ENCODE data around the gene FBXO11.

The FBXO11 gene

GRCh38 chr2:47838686-47839085 lies 67.6 kb downstream of the FBXO11 start:
- H3K27me3 ChIP-seq (ENCODE audit: low read depth, low read length), result no peaks in the 10 kb centered on the region
- H3K36me3 ChIP-seq (ENCODE audit: control insufficient read depth in 1 of 2, insufficient read depth in 2 of 2, low read length in 2 of 2), result peaks cover 27 to 38% of the 10 kb centered on the region in 2 donors
- H3K4me1 ChIP-seq (ENCODE audit: control insufficient read depth in 1 of 2, insufficient read depth in 2 of 2, low read length in 2 of 2), result peaks cover 0 to 3% of the 10 kb centered on the region in 2 donors

DNA sequence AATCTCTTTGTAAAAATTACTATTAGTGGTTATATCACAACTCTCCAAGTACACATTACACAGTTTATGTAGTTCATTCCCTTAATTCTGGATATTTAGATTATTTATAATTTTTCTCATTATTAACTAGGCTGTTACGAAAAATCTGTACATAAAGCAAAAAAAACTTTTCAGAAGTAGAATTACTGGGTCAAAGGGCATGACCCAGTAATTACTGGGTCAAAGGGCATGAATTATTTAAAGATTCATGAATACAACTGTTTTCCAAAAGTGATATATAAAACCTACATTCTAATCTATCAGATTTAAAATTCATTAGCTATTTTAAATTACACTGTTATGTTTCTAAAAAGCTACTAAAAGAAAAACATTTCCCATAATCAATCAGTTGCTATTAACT lies 68.0 kb downstream of the FBXO11 start:
- no peak overlapping the region for H3K4me3 ChIP-seq (ENCODE audit: low read depth in 1 of 2, low read length in 2 of 2)
- H3K27ac ChIP-seq (ENCODE audit: low read length), result no peak overlapping the region
- no peaks in the 10 kb centered on the region for H3K9me3 ChIP-seq (ENCODE audit: control insufficient read depth in 1 of 2, low read length in 2 of 2)
- H3K36me3 ChIP-seq (ENCODE audit: control insufficient read depth in 1 of 2, insufficient read depth in 2 of 2, low read length in 2 of 2), result peaks cover 27 to 42% of the 10 kb centered on the region in 2 donors
- peaks cover 0 to 3% of the 10 kb centered on the region in 2 donors for H3K4me1 ChIP-seq (ENCODE audit: control insufficient read depth in 1 of 2, insufficient read depth in 2 of 2, low read length in 2 of 2)
- no peaks in the 10 kb centered on the region for H3K27me3 ChIP-seq (ENCODE audit: low read depth, low read length)

More at GRCh38 chr2:47838686-47839085, 67.6 kb downstream of the FBXO11 start:
- Histone ChIP-seq H3K27ac (ENCODE audit: low read length) (no peak overlapping the region), H3K9me3 (ENCODE audit: control insufficient read depth in 1 of 2, low read length in 2 of 2) (no peaks in the 10 kb centered on the region), H3K4me3 (ENCODE audit: low read depth in 1 of 2, low read length in 2 of 2) (no peak overlapping the region)

- no peak overlapping the region for H3K27ac ChIP-seq (ENCODE audit: low read length)
- H3K9me3 ChIP-seq (ENCODE audit: control insufficient read depth in 1 of 2, low read length in 2 of 2), result no peaks in the 10 kb centered on the region
- H3K27me3 ChIP-seq (ENCODE audit: low read depth, low read length), result no peaks in the 10 kb centered on the region
- H3K4me1 ChIP-seq (ENCODE audit: control insufficient read depth in 1 of 2, insufficient read depth in 2 of 2, low read length in 2 of 2), result no peaks in the 10 kb centered on the region
- no peak overlapping the region for H3K4me3 ChIP-seq (ENCODE audit: low read depth in 1 of 2, low read length in 2 of 2)
- H3K36me3 ChIP-seq (ENCODE audit: control insufficient read depth in 1 of 2, insufficient read depth in 2 of 2, low read length in 2 of 2), result peaks cover 40 to 65% of the 10 kb centered on the region in 2 donors
These were observed 72.8 kb downstream of the FBXO11 start for GRCh38 chr2:47833516-47833968.

- no peaks in the 10 kb centered on the region for H3K4me1 ChIP-seq (ENCODE audit: control insufficient read depth in 1 of 2, insufficient read depth in 2 of 2, low read length in 2 of 2)
- H3K36me3 ChIP-seq (ENCODE audit: control insufficient read depth in 1 of 2, insufficient read depth in 2 of 2, low read length in 2 of 2), result peaks cover 36% of the 10 kb centered on the region in 2 donors
- no peaks in the 10 kb centered on the region for H3K9me3 ChIP-seq (ENCODE audit: control insufficient read depth in 1 of 2, low read length in 2 of 2)
- no peak overlapping the region for H3K27ac ChIP-seq (ENCODE audit: low read length)
- no peaks in the 10 kb centered on the region for H3K27me3 ChIP-seq (ENCODE audit: low read depth, low read length)
- H3K4me3 ChIP-seq (ENCODE audit: low read depth in 1 of 2, low read length in 2 of 2), result no peak overlapping the region
These were observed 83.8 kb downstream of the FBXO11 start for GRCh38 chr2:47822518-47822917.

- Histone ChIP-seq H3K36me3 (ENCODE audit: control insufficient read depth in 1 of 2, insufficient read depth in 2 of 2, low read length in 2 of 2) (peaks cover 47 to 55% of the 10 kb centered on the region in 2 donors), H3K4me1 (ENCODE audit: control insufficient read depth in 1 of 2, insufficient read depth in 2 of 2, low read length in 2 of 2) (no peaks in the 10 kb centered on the region), H3K27ac (ENCODE audit: low read length) (no peak overlapping the region), H3K9me3 (ENCODE audit: control insufficient read depth in 1 of 2, low read length in 2 of 2) (no peaks in the 10 kb centered on the region), H3K4me3 (ENCODE audit: low read depth in 1 of 2, low read length in 2 of 2) (no peak overlapping the region), H3K27me3 (ENCODE audit: low read depth, low read length) (no peaks in the 10 kb centered on the region)
These were observed 86.5 kb downstream of the FBXO11 start for GRCh38 chr2:47819834-47820233.

DNA sequence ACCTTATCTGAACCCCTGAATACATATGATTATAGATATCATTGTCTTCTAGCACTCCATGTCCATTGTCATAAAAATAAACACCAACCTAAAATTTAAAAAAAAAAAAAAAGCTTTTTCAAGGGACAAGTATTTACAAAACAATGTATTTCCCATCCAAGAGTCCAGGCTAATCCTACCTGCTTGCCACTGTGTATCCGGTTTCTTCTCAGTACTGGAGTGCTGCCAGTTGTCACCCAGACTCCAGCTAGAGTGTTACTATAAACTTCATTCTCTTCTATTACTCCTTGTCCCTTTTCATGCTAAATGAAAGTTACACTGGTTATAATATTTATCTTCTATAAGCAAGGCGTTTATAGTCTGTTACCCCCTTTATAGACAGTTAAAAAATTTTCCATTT lies 87.5 kb downstream of the FBXO11 start:
- no peak overlapping the region for H3K4me3 ChIP-seq (ENCODE audit: low read depth in 1 of 2, low read length in 2 of 2)
- H3K4me1 ChIP-seq (ENCODE audit: control insufficient read depth in 1 of 2, insufficient read depth in 2 of 2, low read length in 2 of 2), result no peaks in the 10 kb centered on the region
- no peaks in the 10 kb centered on the region for H3K27me3 ChIP-seq (ENCODE audit: low read depth, low read length)
- H3K36me3 ChIP-seq (ENCODE audit: control insufficient read depth in 1 of 2, insufficient read depth in 2 of 2, low read length in 2 of 2), result peaks cover 49 to 59% of the 10 kb centered on the region in 2 donors
- no peak overlapping the region for H3K27ac ChIP-seq (ENCODE audit: low read length)
- no peaks in the 10 kb centered on the region for H3K9me3 ChIP-seq (ENCODE audit: control insufficient read depth in 1 of 2, low read length in 2 of 2)

- no peaks in the 10 kb centered on the region for H3K4me1 ChIP-seq (ENCODE audit: control insufficient read depth in 1 of 2, insufficient read depth in 2 of 2, low read length in 2 of 2)
- H3K9me3 ChIP-seq (ENCODE audit: control insufficient read depth in 1 of 2, low read length in 2 of 2), result no peaks in the 10 kb centered on the region
- peaks cover 42 to 61% of the 10 kb centered on the region in 2 donors for H3K36me3 ChIP-seq (ENCODE audit: control insufficient read depth in 1 of 2, insufficient read depth in 2 of 2, low read length in 2 of 2)
- H3K27ac ChIP-seq (ENCODE audit: low read length), result no peak overlapping the region
- no peak overlapping the region for H3K4me3 ChIP-seq (ENCODE audit: low read depth in 1 of 2, low read length in 2 of 2)
- H3K27me3 ChIP-seq (ENCODE audit: low read depth, low read length), result no peaks in the 10 kb centered on the region
These were observed 90.5 kb downstream of the FBXO11 start for GRCh38 chr2:47815764-47816163.

DNA sequence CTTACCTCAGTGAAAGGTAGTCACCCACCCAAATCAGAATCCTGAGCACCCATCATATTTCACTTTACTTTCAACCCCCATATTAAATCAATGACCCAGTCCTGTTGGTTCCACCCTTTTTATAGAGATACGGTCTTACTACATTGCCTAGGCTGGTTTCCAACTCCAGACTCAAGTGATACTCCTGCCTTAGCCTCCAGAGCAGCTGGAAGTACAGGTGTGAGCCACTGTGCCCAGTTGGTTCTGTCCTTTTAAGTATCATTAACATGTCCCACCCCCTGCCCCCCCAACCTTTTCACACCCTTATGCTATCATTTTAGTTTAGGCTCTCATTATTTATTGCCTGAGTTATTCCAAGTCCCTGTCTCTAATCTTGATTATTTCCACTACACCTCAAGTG lies 94.6 kb downstream of the FBXO11 start:
- peaks cover 52 to 65% of the 10 kb centered on the region in 2 donors for H3K36me3 ChIP-seq (ENCODE audit: control insufficient read depth in 1 of 2, insufficient read depth in 2 of 2, low read length in 2 of 2)
- H3K27me3 ChIP-seq (ENCODE audit: low read depth, low read length), result no peaks in the 10 kb centered on the region

DNA sequence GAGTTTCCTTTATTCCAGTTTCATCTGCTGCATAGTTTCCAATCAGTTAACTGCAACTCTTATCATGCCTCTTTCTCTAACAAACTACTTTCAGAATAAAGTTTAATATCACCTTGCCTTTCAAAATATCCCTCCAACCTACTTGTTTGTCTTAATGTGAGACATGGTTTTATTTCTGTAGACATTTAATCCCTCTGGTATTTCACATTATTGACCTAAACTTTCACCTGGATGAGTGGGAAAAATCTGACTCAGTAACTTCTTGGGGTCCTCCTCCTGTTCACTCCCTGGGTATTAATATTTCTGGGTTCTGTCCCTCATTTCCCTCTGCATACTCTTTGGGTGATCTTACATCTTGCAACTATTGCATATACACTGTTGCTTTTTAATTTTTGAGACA lies 95.4 kb downstream of the FBXO11 start:
- H3K36me3 ChIP-seq (ENCODE audit: control insufficient read depth in 1 of 2, insufficient read depth in 2 of 2, low read length in 2 of 2), result peaks cover 58 to 64% of the 10 kb centered on the region in 2 donors
- H3K4me1 ChIP-seq (ENCODE audit: control insufficient read depth in 1 of 2, insufficient read depth in 2 of 2, low read length in 2 of 2), result no peaks in the 10 kb centered on the region
- H3K27me3 ChIP-seq (ENCODE audit: low read depth, low read length), result no peaks in the 10 kb centered on the region

More for the DNA sequence above, 94.6 kb downstream of the FBXO11 start:
- no peak overlapping the region for H3K27ac ChIP-seq (ENCODE audit: low read length)
- H3K4me3 ChIP-seq (ENCODE audit: low read depth in 1 of 2, low read length in 2 of 2), result no peak overlapping the region
- no peaks in the 10 kb centered on the region for H3K9me3 ChIP-seq (ENCODE audit: control insufficient read depth in 1 of 2, low read length in 2 of 2)
- no peaks in the 10 kb centered on the region for H3K4me1 ChIP-seq (ENCODE audit: control insufficient read depth in 1 of 2, insufficient read depth in 2 of 2, low read length in 2 of 2)

GRCh38 chr2:47809903-47810302 lies 96.4 kb downstream of the FBXO11 start:
- H3K27ac ChIP-seq (ENCODE audit: low read length), result no peak overlapping the region
- H3K9me3 ChIP-seq (ENCODE audit: control insufficient read depth in 1 of 2, low read length in 2 of 2), result no peaks in the 10 kb centered on the region
- no peaks in the 10 kb centered on the region for H3K4me1 ChIP-seq (ENCODE audit: control insufficient read depth in 1 of 2, insufficient read depth in 2 of 2, low read length in 2 of 2)
- H3K4me3 ChIP-seq (ENCODE audit: low read depth in 1 of 2, low read length in 2 of 2), result no peak overlapping the region
- no peaks in the 10 kb centered on the region for H3K27me3 ChIP-seq (ENCODE audit: low read depth, low read length)
- peaks cover 59 to 64% of the 10 kb centered on the region in 2 donors for H3K36me3 ChIP-seq (ENCODE audit: control insufficient read depth in 1 of 2, insufficient read depth in 2 of 2, low read length in 2 of 2)

More for the DNA sequence above, 95.4 kb downstream of the FBXO11 start:
- Histone ChIP-seq H3K4me3 (ENCODE audit: low read depth in 1 of 2, low read length in 2 of 2) (no peak overlapping the region), H3K27ac (ENCODE audit: low read length) (no peak overlapping the region), H3K9me3 (ENCODE audit: control insufficient read depth in 1 of 2, low read length in 2 of 2) (no peaks in the 10 kb centered on the region)

- peaks cover 0 to under 1% of the 10 kb centered on the region in 2 donors for H3K9me3 ChIP-seq (ENCODE audit: control insufficient read depth in 1 of 2, low read length in 2 of 2)
- H3K36me3 ChIP-seq (ENCODE audit: control insufficient read depth in 1 of 2, insufficient read depth in 2 of 2, low read length in 2 of 2), result peaks cover 66 to 72% of the 10 kb centered on the region in 2 donors
- no peaks in the 10 kb centered on the region for H3K4me1 ChIP-seq (ENCODE audit: control insufficient read depth in 1 of 2, insufficient read depth in 2 of 2, low read length in 2 of 2)
- no peak overlapping the region for H3K4me3 ChIP-seq (ENCODE audit: low read depth in 1 of 2, low read length in 2 of 2)
- no peak overlapping the region for H3K27ac ChIP-seq (ENCODE audit: low read length)
- H3K27me3 ChIP-seq (ENCODE audit: low read depth, low read length), result no peaks in the 10 kb centered on the region
These were observed 97.7 kb downstream of the FBXO11 start for GRCh38 chr2:47808614-47809013.

DNA sequence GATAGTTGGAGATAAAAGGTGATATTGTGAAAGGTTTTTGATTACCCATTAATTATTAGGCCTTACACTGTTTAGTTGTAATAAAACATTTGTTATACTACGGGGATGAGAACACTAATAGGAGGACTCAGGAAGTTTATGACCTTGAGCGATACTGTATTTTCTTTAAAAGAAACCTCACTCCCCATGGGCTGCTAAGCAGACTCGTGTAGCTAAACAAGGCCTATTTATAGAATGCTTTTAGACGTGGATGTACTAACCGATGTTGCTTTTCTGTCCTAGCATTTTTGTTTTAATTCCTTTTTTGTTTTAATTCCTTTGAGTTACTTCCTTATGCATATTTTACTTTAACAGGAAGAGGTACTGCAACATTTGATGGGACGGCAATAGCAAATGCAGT lies 100.4 kb downstream of the FBXO11 start:
- Histone ChIP-seq H3K4me3 (ENCODE audit: low read depth in 1 of 2, low read length in 2 of 2) (no peak overlapping the region), H3K9me3 (ENCODE audit: control insufficient read depth in 1 of 2, low read length in 2 of 2) (peaks cover 0 to 8% of the 10 kb centered on the region in 2 donors), H3K36me3 (ENCODE audit: control insufficient read depth in 1 of 2, insufficient read depth in 2 of 2, low read length in 2 of 2) (peaks cover 73 to 78% of the 10 kb centered on the region in 2 donors), H3K27me3 (ENCODE audit: low read depth, low read length) (no peaks in the 10 kb centered on the region), H3K4me1 (ENCODE audit: control insufficient read depth in 1 of 2, insufficient read depth in 2 of 2, low read length in 2 of 2) (no peaks in the 10 kb centered on the region), H3K27ac (ENCODE audit: low read length) (no peak overlapping the region)

Data from muscle layer of duodenum (tissue), 2 donors.